Mammary epithelial cell (primary cell): ENCODE results near the gene IFNL3.

Source experiments
- CTCF ChIP-seq, 2 donors: IDR thresholded peaks in 1 of 2; conservative IDR thresholded peaks in 1 of 2; 2 replicates each; pipeline ENCODE4 v1.5.1; 2011 to 2012; ENCODE audit warnings: inconsistent platforms in 2 of 2, low read length in 2 of 2, mild to moderate bottlenecking in 2 of 2, control low read depth in 1 of 2, low read depth in 1 of 2; ENCODE audit not compliant: insufficient read depth in 1 of 2; ENCODE audit errors: extremely low read depth in 1 of 2
- EZH2 ChIP-seq: IDR thresholded peaks from 2 replicates; pipeline ENCODE4 v1.6.1; 2012; ENCODE audit warnings: low read length, inconsistent platforms, borderline replicate concordance

- TF ChIP-seq CTCF (conservative IDR thresholded peaks at IDR 0.05 in 1 of 2, IDR thresholded peaks at IDR 0.05 in 1 of 2; ENCODE audit: extremely low read depth in 1 of 2, insufficient read depth in 1 of 2, low read depth in 1 of 2, low read length in 2 of 2) (no peak), EZH2 (no peak)
Measured at GRCh38 chr19:39200066-39200802, 44.6 kb downstream of the IFNL3 start.
